SK-N-MC (cell line): ENCODE data around the gene HAPSTR1.

Experiments used
- DNase-seq: peaks from one replicate; pipeline ENCODE4 v3.0.0-alpha.2; 2011; ENCODE audit warnings: low read depth, low spot score
- H3K27ac ChIP-seq: fragments of 200-600 bp; sonication (generic); 2 replicates; pipeline ENCODE4 v1.5.1; 2016; ENCODE audit warnings: mixed run types
- H3K36me3 ChIP-seq: fragments of 200-600 bp; sonication (generic); 2 replicates; pipeline ENCODE4 v1.6.1; 2017; ENCODE audit warnings: antibody characterized with exemption, low read length, mixed read lengths; ENCODE audit not compliant: insufficient read depth
- H3K4me3 ChIP-seq: fragments of 200-600 bp; sonication (generic); 2 replicates; pipeline ENCODE4 v1.5.1; 2016
- H3K9ac ChIP-seq: fragments of 200-600 bp; sonication (generic); 2 replicates; pipeline ENCODE4 v1.8.0; 2017; ENCODE audit warnings: mixed run types, mixed read lengths; ENCODE audit not compliant: insufficient read length
- H3K9me3 ChIP-seq: fragments of 200-600 bp; sonication (generic); 2 replicates; pipeline ENCODE4 v1.6.1; 2017; ENCODE audit warnings: low read depth, mild to moderate bottlenecking, antibody characterized with exemption, low read length, moderate library complexity, mixed read lengths
- EZH2 ChIP-seq: fragments of 200-600 bp; sonication (generic); IDR thresholded peaks from one replicate; pipeline ENCODE4 v1.6.1; 2017; ENCODE audit warnings: antibody characterized with exemption
- FOXP2 ChIP-seq: optimal IDR thresholded peaks from 2 replicates; pipeline ENCODE3; 2011; ENCODE audit warnings: mild to moderate bottlenecking, moderate library complexity; ENCODE audit not compliant: insufficient read depth; ENCODE audit errors: extremely low read length, control extremely low read depth
- POLR2AphosphoS5 ChIP-seq: IDR thresholded peaks from 2 replicates; pipeline ENCODE4 v1.6.1; 2012; ENCODE audit warnings: mild to moderate bottlenecking, low read depth, low read length, borderline replicate concordance

The HAPSTR1 gene

DNA sequence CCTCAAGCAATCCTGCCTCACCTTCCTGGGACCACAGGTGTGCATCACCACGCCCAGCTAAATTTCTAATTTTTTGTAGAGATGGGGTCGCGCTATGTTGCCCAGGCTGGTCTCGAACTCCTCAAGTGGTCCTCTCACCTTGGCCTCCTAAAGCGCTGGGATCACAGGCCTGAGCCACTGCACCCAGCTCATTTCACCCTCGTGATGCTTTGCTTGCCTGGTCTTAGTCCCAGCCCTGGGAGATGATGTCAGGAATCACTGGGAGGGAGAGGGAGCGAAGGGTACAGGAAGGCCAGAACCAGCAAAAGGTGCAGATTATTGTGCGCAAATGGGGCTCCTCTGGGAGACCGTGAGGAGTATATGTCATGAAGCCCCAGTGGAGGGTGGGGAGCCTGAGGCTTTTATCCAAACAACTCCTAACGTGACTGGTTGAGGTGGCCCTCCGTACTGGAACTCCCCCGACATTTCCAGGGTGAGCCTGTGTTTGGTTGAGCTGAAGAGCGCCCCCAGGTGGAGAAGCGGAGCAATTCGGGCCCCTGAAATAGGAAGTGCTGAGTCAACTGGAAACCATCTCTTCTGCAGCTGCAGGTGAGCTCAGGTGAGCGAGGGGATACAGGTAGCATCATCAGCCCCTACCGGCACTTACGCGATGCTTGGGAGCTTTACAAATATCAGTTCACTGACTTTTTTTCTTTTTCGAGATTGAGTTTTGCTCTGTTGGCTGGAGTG is 41.2 kb upstream of the HAPSTR1 start:
- no peak for DNase-seq

DNA sequence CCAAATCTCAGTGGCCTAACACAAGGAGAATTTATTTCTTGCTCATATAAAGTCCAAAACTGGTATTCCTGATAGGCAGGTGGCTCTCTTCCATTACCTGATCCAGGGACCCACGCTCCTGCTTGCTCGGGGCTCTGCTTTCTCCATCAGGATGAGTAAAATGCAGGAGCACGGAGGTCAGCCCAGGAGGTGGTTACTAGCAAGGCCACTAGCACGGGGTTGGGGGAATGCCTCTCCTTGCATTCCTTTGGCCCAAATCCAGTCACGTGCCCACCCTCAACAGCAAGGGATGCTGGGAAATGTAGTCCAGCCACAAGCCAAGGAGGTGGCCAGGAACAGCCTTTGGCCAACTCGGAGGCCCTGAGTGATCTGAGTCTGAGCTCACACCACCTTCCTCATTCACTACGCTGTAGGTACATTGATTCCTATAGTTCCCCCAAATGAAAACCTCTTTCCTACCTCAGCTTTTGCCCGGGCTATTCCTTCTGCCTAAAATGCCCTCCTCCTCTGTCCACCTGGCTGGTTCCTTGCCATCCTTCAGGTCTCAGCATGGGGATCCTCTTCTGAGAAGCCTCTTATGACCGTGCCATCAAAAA is 38.3 kb upstream of the HAPSTR1 start:
- H3K4me3 ChIP-seq: no peak overlapping the region
- DNase-seq: no peak
- H3K36me3 ChIP-seq: no peaks in the 10 kb centered on the region
- TF ChIP-seq FOXP2 (no peak), POLR2AphosphoS5 (no peak), EZH2 (no peak)
- no peaks in the 10 kb centered on the region for H3K9me3 ChIP-seq
- H3K27ac ChIP-seq: no peak overlapping the region
- H3K9ac ChIP-seq: no peak overlapping the region

More for the DNA sequence above, 41.2 kb upstream of the HAPSTR1 start:
- TF ChIP-seq FOXP2 (no peak), EZH2 (no peak), POLR2AphosphoS5 (no peak)
- Histone ChIP-seq H3K4me3 (no peak overlapping the region), H3K9me3 (peaks cover 4% of the 10 kb centered on the region; the same call in 1 of the 2 replicates), H3K36me3 (no peaks in the 10 kb centered on the region; the same call in 1 of the 2 replicates), H3K27ac (no peak overlapping the region), H3K9ac (no peak overlapping the region)

DNA sequence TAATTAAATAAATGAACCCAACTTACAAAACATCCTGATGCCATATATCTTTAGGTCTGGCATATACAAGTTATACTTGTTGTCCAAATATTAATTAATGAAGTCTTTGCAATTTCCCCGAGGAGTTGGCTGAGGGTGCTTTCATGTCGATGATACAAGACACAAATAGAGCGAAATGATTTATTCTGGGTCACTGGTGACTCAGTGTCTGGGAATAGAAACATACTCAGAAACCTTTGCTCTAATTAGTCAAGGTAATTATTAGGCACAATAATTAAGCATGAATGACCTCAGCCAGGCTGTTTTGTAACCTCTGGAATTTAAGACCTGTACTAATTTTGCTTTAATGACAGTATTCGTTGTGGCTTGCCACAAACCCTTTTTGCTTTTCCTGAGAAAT is 37.0 kb upstream of the HAPSTR1 start:
- H3K9me3 ChIP-seq: no peaks in the 10 kb centered on the region
- H3K36me3 ChIP-seq: no peaks in the 10 kb centered on the region
- H3K9ac ChIP-seq: no peak overlapping the region
- no peak for DNase-seq
- no peak overlapping the region for H3K4me3 ChIP-seq
- H3K27ac ChIP-seq: no peak overlapping the region
- TF ChIP-seq EZH2: no peak
- no peak for TF ChIP-seq FOXP2
- no peak for TF ChIP-seq POLR2AphosphoS5

DNA sequence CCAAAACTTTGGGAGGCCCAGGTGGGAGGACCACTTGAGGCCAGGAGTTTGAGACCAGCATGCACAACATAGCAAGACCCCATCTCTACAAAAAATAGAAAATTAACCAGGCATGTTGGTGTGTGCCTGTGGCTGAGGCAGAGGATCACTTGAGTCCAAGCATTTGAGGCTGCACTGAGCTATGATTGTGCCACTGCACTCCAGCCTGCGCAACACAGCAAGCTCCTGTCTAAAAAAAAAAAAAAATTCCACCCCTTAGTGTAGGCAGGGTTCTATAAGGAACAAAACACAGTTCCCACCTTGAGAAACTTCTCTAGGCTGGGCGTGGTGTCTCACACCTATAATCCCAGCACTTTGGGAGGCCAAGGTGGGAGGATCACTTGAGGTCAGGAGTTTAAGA is 36.3 kb upstream of the HAPSTR1 start:
- TF ChIP-seq EZH2: no peak
- Histone ChIP-seq H3K9ac (no peak overlapping the region), H3K27ac (no peak overlapping the region), H3K36me3 (no peaks in the 10 kb centered on the region), H3K4me3 (no peak overlapping the region), H3K9me3 (no peaks in the 10 kb centered on the region)
- DNase-seq: no peak

DNA sequence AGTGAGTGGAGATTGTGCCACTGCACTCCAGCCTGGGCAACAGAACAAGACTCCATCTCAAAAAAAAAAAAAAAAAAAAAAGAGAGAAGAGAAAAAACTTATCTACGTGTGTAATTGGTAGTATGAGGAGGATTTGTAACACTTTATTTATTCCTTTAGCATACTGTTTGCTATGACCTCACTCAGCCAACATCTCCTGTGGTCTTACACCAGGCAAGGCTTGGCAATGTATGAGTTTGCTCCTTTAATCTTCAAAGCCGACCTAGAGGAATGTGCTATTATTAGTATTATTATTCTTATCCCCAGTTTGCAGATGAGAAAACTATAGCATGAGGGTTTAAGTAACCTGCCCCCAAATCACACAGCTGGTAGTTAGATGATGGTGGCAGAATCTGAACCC is 35.8 kb upstream of the HAPSTR1 start:
- Histone ChIP-seq H3K9me3 (no peaks in the 10 kb centered on the region), H3K9ac (no peak overlapping the region), H3K36me3 (no peaks in the 10 kb centered on the region), H3K4me3 (no peak overlapping the region), H3K27ac (no peak overlapping the region)
- TF ChIP-seq POLR2AphosphoS5 (no peak), FOXP2 (no peak), EZH2 (no peak)
- DNase-seq: no peak

DNA sequence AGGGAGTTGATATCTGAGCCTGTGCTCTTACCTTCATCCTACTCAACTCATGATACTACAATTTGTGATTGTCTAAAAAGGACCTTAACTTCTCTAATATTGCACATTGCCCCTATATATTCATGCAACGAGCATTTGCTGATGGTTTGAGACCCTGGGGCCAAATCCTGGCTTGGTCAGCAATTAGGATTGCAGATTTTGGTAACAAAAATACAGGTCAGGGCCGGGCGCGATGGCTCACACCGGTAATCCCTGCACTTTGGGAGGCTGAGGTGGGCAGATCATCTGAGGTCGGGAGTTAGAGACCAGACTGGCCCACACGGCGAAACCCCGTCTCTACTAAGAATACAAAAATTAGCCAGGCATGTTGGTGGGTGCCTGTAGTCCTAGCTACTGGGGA is 35.4 kb upstream of the HAPSTR1 start:
- Histone ChIP-seq H3K9ac (no peak overlapping the region), H3K36me3 (no peaks in the 10 kb centered on the region), H3K4me3 (no peak overlapping the region), H3K27ac (no peak overlapping the region), H3K9me3 (no peaks in the 10 kb centered on the region)
- DNase-seq: no peak
- TF ChIP-seq EZH2: no peak
- no peak for TF ChIP-seq FOXP2
- TF ChIP-seq POLR2AphosphoS5: no peak

DNA sequence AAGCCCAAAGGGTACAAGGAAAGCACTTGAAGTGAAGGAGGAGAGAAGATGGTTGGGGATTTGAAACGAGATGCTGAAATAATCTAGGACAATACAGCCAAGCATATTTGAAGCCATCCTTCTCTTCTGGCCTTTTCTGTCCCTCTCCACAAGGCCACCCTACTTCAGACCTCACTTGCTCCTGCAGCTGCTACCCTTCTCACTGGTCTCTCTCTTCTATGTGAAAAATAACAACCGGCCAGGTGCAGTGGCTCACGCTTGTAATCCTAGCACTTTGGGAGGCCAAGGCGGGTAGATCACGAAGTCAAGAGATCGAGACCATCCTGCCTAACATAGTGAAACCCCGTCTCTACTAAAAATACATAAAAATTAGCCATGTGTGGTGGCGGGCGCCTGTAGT is 33.2 kb upstream of the HAPSTR1 start:
- no peak for DNase-seq
- TF ChIP-seq FOXP2 (no peak), EZH2 (no peak), POLR2AphosphoS5 (no peak)
- Histone ChIP-seq H3K36me3 (no peaks in the 10 kb centered on the region), H3K4me3 (no peak overlapping the region), H3K9ac (no peak overlapping the region), H3K27ac (no peak overlapping the region), H3K9me3 (no peaks in the 10 kb centered on the region)

DNA sequence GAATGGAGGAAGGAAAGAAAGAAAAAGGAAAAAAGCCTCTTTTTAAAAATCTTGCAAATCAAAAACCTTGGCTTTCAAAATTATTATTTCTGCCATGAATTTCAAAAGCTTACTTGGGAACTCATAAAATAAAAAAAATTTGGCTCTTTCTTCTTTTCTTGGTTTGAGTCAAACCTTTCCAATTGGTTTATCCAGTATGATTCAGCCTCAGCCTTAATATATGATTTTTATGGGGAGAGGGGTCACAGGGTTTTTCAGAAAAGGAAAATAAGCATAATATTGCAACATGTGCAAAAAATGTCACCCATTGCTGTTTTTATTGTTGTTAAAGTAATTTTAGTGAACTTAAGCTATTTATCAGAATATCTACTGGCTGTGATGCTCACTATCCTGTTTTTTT is 31.2 kb upstream of the HAPSTR1 start:
- no peaks in the 10 kb centered on the region for H3K9me3 ChIP-seq
- DNase-seq: no peak
- no peak overlapping the region for H3K9ac ChIP-seq
- TF ChIP-seq EZH2 (no peak), FOXP2 (no peak), POLR2AphosphoS5 (no peak)
- no peaks in the 10 kb centered on the region for H3K36me3 ChIP-seq
- no peak overlapping the region for H3K27ac ChIP-seq
- no peak overlapping the region for H3K4me3 ChIP-seq
